Suppressor macrophage (primary cell): Measurements from ENCODE around the gene FAM72A.
"Not testable (repeated sequence)": the region's sequence is repeated elsewhere in the genome, so short reads cannot be mapped to it uniquely, and the experiment has no call there.

Experiments
- DNase-seq, 4 experiments: peaks; one replicate each; pipeline ENCODE4 v3.0.0-alpha.2; 2020 to 2022
- total RNA-seq, 17 experiments: gene quantifications; one replicate each; lab custom pipeline; 2026; ENCODE audit warnings: mixed read lengths in 6 of 17, inconsistent platforms in 3 of 17; lab: John Stamatoyannopoulos, UW

FAM72A gene
- total RNA-seq = 1.4 to 4.3 (median 2.7) reads per million in 17 experiments

DNA sequence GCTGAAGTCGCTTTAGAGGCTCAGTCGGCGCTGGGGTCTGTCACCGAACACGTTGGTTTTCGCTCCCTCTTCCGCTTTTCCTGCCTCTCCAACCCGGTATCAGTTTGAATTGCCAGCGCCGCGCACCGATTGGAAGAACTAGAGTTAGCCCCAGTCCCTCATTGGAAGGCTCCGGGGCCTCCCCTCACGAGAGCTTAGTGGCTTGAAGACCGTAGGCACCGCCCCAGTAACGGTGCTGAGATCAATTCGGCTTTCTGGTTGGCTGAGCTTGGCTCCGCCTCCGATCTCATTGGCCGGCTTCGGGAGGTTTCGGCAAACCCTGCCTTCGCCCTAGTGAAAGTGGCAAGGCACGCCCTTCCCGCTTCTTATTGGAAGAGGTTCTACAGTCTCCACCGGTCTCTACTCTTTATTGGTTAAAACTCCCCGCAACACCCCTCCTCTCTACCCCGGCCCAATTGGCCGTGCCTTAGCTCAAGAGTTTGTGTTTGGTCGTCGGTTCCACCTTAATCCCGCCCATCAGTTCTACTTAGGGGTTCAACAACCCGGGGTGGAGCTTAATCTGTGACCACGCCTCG is at the start of gene FAM72A:
Gene FAM72A (minus strand): TSS at position 51 of the 575 bp plus-strand sequence. CDS start 814 bp downstream, outside the sequence.
- peak; percentile 98 to 99 (median 98) for DNase-seq

DNA sequence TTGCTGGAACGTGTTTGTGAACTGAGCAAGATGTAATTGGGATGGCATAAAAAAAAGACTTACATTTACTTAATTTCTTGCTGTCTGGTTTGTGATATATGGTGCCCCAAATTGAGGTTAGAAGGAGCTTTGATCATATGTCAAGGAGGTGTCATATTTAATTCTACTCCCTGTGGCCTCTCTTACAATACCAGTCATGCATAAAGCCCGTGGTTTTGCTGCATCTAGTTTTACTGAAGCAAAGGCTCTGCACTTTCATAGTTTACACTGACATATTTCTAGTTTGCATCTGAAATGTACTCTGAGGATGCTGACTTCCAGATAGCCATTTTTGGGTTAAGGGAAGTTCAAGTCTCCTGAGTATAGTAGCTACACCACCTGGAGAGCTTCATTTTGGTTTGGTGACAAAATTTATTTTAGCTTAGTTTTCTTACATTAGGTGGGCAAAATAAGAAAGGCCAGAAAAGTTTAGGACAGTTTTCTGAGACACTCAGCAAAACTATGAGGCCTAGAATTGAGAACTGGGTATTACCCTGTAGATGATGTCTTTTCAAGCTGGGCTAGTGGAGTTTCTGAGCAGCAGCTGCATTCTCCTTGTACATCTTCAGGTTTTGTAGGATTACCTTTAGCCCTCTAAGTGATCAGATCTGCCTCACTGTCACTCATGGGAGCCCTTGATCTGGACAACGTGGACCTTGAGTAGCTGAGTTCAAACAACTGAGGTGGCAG is 48.5 kb upstream of the FAM72A start:
- not testable (repeated sequence) for DNase-seq

DNA sequence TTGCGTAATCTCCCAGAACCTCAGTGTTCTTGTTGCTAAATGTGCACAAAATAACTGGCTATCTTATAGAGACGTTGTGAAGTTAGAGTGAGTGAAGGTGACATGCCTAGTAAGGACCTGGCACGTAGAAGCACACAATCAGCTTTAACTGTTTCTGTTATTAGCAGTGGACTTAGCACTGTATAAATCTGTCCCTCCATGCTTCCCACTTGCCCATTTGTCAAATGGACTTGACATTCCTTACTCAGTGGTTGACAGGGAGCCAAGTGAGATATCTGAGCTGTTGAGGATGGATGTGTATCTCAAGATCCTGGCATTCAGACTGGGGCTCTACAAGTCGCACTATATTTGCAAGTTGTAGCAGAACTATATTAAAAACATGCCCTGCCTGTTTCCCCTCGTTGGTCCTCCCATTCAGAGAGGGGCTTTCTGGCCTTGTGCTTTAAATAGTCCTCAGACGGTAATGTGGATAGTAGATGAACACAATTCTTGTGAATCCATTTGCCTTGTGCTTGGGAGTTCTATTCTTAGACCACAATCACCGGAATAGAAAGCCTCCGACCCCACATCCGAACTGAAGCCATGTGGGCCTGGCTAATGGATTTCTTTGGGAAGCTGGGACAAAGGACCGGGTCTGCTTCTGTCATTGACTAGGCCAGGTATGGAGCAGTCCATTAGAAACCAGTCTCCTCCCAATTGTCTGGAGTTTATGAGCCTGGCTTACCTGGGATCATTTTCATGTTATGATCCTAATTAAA is 43.7 kb upstream of the FAM72A start:
- not testable (repeated sequence) for DNase-seq

DNA sequence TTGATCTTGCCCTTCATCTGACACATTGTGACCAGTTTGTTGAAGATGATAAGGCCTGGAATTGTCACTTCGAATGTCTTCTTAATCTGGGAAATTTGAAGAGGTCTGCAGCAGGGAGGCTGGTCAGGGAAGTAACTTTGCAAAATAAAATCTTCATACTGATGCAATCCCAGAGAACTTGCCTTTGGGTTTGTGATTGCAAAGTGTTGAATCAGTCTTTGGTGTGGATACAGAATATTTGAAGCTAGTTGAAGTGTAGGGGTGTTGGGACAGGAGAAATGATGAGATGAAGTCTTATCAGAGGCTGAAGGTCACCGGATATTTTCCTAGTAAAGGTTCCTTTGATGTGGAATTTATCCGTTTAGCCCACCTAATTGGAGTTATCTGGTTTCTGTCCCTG is 42.8 kb upstream of the FAM72A start:
- not testable (repeated sequence) for DNase-seq

DNA sequence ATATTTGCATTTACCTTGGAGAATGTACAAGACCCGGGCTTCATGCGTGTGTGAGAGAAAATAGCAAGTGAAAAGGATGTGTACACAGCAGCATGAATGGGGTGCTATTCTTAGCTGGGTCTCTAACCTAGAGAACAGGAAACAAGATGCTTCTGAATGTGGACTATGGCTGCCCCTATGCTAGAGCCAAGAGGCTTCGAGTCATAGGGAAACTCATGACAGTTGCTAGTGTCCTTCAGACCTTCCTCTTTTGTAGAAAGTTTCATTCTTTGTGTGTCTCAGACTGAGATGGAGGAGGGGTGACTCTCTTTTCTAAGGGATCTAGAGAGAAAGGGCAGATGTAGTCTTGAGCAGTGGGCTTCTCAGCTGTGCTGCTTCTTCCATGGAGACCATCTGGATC is 40.7 kb upstream of the FAM72A start:
- DNase-seq = peak; percentile 53 to 79 (median 69)

DNA sequence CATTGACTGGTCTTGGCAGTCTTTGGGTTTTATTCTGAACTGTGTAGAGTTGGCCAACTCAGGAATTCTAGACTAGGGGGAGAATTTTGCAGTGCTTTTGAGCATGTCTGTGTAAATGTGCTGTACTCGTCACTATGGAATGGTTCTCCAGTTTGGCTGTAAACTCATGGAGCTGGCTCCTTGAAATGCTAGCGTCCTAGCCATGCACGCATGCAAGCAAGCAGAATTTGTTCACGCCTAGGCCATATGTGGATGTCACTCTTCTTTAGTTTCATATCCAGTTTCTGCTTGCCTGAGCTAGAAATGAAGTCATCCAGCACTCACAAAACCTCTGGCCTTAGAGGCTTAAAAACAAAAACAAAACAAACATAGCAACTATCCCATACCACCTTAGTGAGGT is 37.6 kb upstream of the FAM72A start:
- DNase-seq = peak; percentile 16 to 61 (median 37)

DNA sequence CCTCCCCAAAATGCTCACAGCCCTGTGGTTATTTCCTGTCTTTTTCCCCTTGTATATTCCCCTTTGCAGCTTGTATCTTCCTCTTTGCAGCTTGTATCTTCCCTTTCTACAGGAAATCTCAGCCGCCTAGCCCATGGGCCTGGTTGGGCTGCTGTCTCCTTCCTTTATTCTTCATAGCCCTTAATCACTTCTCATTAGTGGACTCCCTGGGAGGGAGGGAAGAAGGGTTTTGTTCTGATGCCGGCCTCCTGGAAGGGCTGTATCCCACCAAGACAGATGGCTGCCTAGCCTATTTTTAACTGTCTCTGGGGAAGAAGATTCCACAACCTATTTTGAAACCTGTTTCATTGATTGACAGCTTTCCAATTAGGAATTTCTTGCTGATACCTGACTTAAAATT is 32.6 kb upstream of the FAM72A start:
- not testable (repeated sequence) for DNase-seq

DNA sequence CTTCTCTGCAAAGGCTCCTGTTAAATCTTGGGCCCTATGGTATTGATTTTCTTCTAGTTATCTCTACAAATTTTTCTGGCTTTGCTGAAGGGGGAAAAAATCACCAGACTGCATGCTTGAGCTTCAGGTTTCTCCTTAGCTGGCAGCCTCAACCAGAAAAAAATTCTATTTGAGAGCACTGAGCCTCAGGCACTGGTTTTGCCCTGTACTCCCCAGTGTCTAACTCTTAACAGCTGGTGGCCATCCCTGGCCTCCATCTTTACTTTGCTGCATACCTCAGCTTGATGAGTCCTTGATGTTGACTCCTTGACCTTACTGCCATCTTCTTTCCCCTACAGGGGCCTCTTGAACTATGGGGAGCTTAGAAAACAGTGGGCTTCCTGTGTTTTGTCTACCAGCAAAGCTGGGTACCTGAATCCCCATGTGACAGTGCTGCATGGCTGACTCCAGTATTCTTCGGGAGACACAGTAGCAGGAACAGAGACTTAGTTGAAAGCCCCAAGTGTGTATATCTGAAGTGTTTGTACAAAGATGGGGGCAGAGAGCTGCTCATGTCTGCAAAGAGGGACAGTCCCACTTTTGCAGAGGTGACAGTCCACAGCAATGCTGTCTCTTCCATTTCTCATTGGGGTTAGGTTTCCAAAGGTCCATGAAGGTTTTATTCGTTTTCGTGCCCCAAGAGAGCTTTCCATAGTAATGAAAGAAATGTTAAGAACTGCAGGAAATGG is 31.7 kb upstream of the FAM72A start:
- DNase-seq = not testable (repeated sequence)

DNA sequence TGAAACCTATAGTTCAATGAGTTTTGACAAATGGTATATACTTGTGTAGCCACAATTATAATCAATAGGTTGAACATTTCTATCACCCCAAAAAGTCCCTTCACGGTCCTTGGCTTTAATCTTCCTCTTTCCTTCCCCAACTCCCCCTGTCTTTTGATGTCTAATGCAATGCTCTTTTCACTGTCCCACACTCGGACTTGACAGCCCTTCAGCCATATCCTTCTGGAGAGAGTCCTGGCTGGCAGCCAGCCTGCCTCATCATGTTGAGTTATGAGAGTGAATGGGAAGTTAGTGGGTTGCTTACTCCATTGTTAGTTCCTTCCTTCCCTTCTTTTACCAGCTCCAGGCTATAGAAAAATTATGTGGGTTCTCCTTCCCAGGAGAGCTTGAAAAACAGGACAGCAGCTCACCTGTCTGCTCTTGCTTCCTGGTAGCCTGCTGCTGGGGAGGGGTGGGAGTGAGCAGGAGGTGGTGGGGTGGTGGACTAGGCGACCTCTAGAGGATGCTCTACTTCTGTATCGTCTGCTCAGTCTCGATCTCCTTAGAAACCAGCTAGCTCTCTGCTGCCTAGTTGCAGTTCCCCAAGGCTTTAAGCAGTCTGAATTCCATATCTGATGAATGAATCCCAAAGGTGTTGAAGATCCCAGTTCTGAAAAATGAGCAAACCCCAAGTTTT is 30.5 kb upstream of the FAM72A start:
- DNase-seq = not testable (repeated sequence)

DNA sequence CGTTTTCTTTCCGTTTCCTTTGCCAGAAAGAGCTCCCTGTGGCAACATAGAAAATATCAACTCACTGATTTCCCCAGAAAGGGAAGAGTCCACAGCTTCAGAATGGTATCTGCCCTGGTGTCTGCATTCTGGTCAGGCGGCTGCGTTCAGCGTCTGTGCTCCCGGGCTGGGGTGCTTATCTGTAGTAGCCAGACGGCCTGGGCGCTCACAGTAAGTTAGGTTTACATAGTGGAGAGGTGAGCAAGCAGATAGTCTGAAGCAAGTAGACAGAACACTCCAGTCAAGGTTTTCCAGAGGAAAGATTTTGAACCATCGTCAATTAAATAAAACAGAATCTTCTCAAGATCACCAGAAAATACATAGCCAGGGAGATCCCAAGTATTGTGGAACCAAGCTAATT is 29.4 kb upstream of the FAM72A start:
- DNase-seq = not testable (repeated sequence)

DNA sequence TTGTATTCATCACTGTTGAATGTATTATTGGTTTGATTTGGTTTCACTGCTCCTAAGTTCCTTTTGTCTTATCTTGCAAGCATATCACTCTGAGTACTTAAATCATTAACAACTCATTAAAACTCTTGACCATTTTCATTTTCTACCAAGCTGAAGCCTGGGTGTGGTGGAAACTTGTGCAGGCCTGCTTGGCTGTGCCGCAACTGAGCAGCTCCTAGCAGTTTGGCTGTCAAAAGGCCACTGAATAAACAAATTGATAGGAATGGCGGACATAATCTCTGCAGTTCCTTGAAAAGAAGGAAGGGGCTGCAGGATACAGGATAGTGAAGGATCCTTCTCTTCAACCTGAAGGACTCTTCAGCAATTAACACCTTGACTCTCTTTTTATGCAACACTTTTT is 26.6 kb upstream of the FAM72A start:
- DNase-seq = not testable (repeated sequence)

DNA sequence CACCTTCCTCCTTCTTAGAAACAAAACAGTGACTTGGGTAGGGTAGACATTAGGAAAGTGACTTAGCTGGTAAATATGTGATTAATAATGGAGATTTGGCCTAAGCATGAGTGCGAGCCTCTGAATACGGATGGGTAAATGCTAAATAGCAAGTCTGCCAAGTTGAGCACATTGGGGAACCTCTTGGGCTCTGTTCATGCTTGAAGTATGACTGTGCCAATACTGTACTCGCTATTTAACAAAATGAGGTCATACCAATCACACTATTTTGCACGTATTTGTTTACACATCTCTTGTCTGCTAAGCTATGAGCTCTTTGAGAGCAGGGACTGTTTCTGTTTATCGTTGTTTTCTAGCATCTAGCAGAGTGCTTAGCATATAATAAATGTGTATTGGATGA is 24.2 kb upstream of the FAM72A start:
- not testable (repeated sequence) for DNase-seq

DNA sequence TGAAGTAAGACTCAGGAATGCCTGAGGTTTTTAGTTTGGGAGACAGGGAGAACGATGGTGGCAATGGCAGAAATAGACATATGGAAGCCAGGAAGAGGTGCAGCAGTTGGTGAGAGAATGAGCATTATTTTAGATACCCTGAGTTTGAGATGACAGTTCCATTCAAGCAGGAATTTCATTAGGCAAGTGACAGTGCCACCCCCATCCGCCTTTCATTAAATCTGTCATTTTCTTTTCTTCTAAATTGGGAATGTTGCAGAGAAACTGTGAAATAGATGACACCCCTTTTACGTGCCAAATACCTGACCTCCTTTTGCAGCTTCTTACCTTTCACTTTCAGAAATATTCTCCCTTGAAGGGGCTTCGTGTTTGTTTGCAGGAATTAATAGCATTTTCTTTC is 22.7 kb upstream of the FAM72A start:
- DNase-seq = not testable (repeated sequence)

DNA sequence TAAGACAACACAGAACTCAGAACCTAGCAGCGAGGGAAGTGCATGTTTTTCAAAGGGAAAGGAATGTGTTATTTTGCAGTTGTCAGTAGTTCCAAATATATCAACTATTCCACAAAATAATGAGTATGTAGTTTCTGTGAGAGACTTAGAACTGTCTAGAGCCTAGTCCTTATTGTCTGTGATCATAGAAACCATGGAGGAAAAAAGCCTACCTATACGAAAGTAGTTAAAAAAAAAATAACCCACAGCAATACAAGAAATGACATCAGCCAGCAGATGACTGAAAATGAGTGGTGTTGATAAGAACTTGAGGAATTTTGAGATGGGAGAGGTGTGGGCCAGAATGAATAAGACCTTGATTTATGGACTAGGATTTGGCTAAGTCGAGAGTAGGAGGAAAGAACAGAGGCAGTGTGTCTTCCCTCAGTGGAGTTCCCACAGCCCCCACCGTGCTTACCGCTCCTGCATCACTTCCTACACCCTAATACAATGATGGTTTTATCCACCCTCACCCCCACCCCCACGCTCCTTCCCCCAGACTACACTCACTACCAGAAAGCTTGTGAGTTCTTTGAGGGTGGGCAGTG is 21.6 kb upstream of the FAM72A start:
- DNase-seq = not testable (repeated sequence)

DNA sequence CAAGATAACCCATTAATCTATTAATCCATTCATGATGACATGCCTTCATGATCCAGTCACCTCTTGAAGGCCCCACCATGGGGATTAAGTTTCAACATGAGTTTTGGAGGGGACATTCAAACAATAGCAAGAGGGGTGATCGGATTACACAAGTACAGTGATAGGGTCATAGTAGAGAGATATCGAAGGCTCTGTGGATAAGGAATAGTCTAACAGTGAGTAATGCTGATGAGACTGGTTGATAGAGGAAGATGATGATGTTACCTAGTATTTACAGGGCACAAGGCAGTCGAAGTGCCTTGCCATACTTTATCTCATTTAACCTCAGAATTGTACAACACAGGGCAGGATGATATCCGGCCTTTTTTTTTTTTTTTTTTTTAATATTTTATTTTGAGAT is 18.9 kb upstream of the FAM72A start:
- DNase-seq = not testable (repeated sequence)

DNA sequence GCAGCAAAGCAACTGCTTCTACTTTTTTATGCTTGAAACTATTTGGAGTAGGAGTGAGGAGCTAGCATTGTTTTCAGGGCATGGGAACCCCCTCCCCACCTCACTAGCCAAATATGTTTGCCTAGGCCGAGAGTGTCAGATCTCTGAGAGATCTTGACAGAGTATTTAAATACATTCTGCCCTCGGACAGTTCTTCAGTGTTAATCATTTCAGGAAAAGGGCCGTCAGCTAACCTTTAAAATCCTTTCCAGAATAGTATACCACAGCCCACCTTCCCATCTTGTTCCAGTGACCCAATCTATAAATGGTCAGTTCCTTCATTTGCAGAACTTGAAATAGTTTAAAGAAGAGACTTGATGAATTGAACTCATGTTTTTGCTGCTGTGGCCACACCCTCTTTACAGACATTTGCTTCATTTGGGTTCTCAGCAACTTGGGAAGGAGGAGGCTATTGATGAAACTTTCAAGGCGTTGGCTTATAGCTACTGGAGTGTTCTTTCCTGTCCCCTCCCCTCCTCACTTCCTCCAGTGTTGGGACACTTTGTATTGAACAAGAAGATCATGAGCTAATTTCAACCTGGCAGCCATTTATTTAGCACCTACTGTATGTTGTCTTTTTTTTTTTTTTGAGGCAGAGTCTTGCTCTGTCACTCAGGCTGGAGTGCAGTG is 17.8 kb upstream of the FAM72A start:
- DNase-seq = peak; percentile 1 to 39 (median 21)

DNA sequence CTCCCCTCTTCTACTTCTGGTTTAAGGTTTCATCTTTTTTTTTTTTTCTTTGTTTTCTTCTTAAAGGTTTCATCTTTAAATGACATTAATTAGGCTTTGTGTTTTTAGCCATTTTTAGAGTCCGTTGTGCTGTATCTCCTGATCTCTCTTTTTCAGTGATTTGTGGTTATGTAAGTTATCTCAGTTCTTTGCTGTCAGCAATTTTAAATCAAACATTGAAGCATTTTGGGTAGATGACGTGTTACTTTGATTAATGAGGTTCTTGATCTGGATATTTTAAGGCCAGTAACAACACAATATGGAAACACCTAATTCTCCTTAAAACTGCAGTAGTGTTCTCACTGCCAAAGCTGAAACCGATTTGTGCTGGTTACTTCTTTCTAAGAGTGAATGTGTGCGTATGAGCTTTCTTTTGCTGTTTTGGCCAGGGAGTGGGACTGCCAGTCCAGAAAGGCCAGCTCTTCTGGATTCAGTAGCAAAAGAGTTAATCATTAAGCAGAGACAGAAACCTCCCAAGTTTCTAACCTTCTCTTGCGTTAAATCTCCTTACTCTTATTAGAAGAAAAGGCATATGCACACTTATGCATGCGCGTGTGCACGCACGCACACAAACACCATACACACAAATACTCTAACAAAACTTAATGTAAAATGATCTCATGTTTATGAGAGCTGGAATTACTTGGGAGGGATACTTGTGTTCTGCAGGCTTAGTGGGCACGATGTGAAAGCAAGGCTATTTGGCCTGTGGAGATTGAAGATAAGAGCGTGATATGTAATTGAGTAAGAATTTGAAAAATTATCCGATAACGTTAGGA is 17.1 kb upstream of the FAM72A start:
- DNase-seq = not testable (repeated sequence)

DNA sequence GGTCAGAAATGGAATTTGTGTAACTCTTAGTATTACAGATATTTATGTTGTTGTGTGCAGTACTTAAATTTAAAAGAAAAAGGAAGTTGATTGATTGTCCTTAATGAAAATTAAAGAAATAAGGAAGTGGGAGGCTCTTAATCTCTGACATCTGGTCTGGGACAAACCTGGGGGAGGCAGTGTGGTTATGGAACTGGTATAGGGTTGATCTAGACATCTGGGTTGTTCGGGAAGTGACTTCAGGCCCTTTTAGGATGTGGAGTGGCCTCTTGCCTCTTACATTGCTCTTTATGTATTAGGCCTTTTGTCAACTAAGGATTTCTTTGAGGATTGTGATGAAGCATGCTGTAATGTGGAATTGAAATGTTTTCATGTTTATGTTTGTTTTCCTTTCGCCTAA is 16.1 kb upstream of the FAM72A start:
- not testable (repeated sequence) for DNase-seq

DNA sequence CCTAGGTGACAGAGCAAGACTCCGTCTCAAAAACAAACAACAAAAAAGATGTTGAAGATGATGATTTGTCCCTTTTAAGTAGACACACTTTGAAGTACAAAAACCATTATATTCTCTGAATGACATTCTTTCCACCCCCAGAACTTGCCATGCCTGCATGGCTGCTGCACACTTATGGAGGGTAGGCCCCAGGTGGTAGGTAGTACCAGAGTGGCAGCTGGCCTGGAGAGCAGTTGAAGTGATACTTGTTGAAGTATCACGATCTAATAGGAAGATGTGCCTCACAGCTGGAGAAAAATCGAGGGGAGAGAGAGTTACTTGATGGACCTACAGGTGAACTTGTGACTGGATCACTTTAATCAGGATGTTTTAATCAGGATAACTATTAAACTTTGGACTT is 15.6 kb upstream of the FAM72A start:
- DNase-seq = not testable (repeated sequence)
